GM04503 (cell line): ENCODE measurements around the gene SBK2.
"Not testable (repeated sequence)": the region's sequence is repeated elsewhere in the genome, so short reads cannot be mapped to it uniquely, and the experiment has no call there.

Source experiments
- DNase-seq: peaks from one replicate; pipeline ENCODE4 v3.0.0-alpha.2; 2012; ENCODE audit warnings: low read depth

SBK2 gene, protein sequence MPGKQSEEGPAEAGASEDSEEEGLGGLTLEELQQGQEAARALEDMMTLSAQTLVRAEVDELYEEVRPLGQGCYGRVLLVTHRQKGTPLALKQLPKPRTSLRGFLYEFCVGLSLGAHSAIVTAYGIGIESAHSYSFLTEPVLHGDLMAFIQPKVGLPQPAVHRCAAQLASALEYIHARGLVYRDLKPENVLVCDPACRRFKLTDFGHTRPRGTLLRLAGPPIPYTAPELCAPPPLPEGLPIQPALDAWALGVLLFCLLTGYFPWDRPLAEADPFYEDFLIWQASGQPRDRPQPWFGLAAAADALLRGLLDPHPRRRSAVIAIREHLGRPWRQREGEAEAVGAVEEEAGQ

DNA sequence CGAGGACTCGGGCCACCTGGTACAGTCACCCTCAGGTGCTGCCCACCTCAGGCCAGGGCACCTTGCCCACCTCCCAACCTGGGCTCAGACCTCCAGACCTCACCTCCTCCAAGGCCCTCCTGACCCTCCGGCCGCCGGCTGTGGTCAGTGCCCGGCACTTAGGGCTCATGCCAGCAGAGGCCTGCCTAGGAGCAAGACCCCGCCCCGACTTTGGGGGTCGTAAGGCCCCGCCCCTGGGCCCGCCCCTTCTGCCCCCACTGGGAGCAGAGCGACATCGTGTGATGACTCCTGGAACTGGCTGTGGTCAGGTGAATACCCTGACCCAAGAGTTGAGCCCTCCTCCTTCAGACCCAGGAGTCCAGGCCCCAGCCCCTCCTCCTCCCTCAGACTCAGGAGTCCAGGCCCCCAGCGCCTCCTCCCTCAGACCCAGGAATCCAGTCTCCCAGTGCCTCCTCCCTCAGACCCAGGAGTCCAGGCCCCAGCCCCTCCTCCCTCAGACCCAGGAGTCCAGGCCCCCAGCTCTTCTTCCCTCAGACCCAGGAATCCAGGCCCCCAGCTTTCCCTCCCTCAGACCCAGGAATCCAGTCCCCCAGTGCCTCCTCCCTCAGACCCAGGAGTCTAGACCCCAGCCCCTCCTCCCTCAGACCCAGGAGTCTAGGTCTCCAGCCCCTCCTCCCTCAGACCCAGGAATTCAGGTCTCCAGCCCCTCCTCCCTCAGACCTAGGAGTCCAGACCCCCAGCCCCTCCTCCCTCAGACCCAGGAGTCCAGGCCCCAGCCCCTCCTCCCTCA lies at the start of gene SBK2:
SBK2 (minus strand) TSS at position 183 of the 790 bp plus-strand sequence. CDS start 839 bp downstream, outside the sequence.
- DNase-seq: no peak

DNA sequence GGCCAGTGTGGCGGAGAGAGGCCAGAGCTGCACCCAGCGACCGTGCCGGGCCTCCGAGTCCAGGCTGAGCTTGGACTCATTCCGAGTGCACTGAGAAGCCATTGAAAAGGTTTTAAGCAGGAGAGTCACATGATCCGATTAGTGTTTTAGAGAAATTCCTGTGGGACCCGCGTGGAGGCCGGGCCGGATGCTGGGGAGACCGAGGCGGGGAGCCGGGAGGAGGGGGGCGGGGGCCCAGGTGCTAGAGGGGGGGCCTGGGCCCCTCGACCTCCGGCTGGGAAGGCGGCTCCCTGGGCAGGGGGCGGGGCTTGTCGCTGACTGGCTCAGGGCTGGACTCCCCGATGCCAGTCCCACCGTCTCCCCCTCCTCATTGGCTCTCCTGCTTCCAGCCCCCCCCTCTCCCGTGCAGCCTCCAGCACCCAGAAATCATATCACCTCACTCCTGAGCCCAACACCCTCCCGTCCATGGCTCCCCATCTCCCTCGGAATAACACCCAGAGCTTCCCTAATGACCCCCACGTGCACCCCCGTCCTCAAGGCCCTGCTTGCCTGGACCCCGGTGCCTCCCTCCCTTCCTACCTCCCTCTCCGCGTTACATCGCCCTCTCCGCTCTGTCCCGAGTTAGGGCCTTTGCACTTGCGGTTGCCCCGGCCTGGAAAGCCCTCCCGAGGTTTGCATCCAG lies 48.9 kb upstream of the SBK2 start:
- no peak for DNase-seq

DNA sequence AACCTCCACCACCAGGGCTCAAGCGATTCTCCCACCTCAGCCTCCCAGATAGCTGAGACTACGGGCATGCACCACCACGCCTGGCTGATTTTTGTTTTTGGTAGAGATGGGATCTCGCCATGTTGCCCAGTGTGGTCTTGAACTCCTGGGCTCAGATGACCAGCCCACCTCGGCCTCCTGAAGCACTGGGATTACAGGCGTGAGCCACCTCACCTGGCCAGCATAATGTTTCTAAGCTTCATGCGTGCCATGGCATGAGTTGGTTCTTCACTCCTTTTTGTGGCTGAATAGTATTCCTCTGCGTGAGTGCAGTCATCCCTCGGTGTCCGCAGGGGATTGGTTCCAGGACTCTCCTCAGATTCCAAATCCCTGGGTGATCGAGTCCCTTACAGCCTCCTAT lies 47.9 kb upstream of the SBK2 start:
- DNase-seq: no peak

DNA sequence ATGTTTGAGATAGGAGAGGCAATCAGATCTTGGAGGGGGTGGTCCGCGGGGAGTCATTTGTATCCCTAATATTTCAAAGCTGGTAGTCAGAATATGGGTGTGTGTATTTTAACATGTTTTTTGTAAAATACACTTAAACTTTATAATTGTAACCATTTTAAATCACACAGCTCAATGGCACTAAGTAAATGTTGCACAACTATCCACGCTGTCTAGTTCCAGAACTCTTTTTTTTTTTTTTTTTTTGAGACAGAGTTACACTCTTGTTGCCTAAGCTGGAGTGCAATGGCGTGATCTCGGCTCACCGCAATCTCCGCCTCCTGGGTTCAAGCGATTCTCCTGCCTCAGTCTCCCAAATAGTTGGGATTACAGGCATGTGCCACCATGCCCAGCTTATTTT lies 47.0 kb upstream of the SBK2 start:
- DNase-seq: not testable (repeated sequence)

DNA sequence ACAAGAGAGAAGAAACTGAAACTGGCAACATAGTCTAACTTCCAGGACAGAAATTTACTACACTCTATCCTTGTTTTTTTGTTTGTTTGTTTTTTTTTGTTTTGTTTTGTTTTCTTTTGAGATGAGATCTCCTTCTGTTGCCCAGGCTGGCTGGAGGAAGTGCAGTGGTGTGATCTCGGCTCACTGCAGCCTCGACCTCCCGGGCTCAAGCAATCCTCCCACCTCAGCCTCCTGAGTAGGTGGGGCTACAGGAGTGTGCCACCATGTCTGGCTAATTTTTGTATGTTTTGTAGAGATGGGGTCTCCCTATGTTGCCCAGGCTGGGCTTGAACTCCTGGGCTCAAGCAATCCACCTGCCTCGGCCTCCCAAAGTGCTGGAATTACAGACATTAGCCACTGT lies 45.4 kb upstream of the SBK2 start:
- not testable (repeated sequence) for DNase-seq

DNA sequence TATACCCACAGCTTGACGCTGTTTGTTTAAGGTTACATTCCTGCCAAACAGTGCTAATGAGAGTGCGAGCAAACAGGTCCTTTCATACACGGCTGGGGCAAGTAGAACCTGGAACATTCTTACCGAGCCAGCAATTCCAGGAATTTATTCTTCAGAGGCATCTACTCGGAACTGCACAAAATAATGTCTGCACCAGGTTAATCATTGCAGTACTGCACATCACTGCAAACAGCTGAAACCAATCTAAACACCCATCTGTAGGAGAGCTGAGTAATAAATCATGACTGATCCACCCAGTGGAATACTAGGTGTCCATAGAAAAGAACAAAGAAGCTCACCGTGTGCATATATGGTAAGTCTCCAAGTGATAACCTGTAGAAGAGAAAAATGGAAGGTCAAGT lies 44.9 kb upstream of the SBK2 start:
- no peak for DNase-seq

DNA sequence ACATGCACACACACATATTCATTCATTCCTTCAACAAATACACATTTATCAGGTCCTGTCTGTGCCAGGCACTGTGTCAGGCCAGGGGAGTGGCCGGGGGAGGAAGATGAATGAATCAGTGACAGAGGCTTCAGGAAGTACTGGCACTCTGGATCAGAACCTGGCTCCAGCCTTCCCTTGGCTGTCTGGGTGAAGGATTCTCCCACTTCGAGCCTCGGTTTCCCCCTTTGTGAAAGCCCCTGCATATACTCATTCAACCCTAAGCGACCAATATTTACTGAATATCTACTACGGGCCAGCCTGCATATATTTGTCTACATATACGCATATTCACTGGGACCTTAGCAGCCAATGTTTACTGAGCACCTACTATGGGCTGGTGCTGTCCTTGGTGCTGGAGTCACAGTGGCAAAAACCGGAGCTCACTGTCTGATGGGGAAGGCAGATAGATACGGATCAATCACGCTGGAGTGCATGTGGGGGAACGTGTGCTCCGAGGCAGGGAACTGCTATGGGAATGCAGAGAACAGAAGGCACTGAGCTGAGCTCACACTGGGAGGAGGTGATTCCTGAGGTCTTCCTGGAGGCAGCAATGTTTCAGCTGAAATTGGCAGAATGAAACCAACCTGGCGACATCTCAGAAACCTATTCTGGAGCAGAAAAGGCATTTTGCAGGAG lies 44.4 kb upstream of the SBK2 start:
- DNase-seq: no peak

DNA sequence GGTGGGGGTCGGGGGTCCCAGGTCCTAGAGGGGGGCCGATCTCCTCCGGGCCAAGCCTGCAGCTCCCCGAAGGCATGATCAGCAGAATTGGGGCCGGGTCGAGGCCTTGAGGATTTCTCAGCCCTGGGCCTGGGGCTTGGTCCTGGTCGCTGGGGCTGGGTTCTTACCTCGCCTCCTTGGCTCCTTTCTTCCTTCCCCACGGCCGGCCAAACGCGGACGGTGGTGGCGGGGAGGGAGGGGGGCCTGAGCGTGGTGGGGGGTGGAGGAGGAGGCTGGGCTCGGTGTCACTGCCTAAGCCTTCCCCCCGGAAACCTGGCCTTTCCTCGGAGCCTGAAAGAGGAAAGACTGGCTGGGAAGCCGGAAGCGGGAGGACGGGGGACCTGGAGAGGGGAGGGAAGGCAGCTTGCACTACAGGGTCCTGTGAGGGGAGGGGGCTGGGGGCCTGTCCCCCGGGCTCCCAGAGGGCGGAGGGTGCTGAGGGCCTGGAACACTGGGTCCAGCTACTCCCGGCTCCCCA lies 43.8 kb upstream of the SBK2 start, which contains the start of gene ZNF579:
ZNF579 (minus strand) TSS at position 221 of the 517 bp plus-strand sequence. CDS start 1,209 bp downstream, outside the sequence.
- no peak for DNase-seq

DNA sequence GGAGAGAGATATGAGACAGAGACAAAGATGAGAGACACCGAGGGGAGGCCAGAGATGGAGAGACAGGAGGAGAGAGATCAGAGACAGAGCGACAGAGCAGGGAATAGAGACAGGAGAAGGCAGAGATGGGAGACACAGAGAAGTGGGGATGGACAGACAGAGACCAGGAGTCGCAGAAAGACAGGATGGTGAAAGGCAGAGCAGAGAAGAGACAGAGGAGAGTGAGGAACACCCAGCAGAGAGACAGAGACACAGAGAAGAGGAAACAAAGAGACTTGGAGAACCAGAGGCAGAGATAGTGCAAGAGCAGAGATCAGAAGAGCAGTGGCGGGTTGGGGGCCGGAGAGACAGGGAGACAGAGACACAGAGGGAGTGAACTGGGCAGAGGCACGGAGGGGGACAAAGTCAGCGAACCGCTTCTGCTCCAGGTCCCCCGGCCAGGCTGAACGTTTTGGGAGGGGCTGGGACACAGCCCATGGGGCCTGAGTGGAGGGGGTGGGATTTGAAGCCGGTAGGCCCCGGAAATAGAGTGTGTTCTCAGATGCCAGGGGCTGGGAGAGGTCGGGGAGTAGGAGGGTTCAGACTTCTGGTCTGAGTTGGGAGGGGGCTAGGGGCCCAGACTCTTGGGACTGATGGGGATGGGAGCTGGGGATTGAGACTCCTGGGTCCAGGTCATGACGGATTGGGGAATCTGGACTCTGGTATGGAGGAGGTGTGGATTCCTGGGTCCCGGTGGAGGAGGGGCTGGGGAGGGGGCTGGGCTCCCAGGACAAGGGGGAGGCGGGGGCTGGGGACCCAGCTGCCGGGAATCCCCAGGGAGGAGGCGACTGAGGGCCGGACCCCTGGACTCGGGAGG lies 43.1 kb upstream of the SBK2 start:
- no peak for DNase-seq

DNA sequence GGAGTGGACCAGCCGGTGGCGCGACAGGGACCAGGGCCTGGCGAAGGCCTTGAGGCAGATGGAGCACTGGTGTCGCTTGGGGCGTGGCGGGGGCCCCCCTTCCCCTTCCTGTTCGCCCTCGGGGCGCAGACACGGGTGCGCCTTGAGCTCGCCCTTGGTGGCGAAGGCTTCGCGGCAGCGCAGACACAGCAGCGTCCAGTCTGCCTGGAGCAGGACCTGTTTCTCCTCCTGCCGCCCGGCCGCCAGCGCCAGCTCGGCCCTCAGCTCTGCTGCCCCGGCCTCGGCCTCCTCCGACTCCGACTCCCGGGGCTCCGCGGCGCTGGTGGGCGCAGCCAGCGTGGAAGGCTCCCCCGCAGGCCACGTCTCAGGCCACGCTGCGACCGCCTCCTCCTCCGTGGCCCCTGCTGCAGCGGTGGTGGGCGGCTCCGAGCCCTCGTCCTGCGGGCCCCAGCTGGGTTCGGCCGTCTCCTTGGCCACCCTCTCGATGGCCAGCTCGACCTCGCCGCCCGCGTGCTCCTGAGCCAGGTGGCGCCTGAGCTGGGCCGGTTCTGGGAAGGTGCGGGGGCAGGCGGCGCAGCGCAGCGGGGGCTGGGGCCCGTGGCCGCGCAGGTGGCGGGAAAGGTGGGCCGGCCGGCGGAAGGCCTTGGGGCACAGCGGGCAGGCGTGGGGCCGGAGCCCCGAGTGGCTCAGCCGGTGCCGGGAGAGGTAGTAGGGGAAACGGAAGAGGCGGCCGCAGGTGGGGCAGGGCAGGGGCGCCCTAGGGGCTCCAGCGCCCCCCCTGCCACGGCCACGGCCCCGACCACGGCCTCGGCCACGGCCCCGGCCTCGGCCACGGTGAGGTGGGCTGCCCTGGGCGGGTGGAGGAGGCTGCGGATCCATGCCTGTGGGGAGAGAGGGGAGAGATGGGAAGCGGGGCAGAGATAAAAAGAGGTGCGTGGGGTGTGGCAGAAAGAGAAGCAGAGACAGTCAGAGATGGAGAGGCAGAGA lies 42.1 kb upstream of the SBK2 start:
- DNase-seq: no peak

DNA sequence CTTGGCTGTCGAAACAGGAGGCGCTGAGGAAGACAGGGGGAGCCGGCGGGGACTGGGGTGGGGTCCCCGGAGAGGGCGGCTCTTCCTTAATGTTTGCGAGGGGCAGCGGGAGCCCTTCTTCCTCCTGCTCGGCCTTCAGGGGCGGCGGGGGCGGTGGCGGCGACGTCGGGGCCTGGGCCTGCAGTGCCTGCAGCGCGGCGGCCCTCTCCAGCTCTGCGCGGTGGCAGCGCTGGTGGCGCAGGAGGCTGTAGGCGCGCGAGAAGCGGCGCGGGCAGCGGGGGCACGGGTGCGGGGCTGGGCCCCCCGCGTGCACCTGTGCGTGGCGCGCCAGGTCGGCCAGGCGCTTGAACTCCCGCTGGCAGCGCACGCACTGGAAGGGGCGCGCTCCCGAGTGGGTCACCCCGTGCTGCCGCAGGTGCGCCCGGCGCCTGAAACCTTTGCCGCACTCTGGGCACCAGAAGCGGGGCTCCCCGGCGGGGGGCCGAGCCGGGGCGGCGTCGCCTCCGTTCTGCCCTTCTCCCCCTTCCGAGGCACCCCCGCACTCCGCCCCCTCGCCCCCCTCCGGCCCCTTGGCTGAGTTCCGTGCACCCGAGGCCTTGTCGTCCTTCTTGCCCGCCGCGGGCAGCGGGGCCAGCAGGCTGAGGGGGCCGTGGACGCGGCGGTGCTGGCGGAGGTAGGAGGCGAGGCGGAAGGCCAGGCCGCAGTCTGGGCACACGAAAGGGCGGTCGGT lies 41.3 kb upstream of the SBK2 start:
- DNase-seq: no peak

DNA sequence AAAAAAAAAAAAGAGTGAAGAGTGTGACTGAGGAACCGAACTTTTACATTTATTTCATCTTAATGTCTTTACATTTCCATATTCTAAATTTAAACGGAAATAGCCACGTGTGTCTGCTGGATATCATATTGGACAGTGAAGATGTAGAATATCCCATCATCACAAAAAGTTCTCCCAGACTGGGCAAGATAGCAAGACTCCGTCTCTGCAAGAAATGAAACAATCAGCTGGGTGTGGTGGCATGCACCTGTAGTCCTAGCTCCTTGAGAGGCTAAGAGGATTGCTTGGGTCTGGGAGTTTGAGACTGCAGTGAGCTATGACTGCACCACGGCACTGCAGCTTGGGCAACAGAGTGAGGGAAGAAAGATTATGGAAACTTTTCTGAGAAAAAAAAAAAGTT lies 39.8 kb upstream of the SBK2 start:
- DNase-seq: no peak

DNA sequence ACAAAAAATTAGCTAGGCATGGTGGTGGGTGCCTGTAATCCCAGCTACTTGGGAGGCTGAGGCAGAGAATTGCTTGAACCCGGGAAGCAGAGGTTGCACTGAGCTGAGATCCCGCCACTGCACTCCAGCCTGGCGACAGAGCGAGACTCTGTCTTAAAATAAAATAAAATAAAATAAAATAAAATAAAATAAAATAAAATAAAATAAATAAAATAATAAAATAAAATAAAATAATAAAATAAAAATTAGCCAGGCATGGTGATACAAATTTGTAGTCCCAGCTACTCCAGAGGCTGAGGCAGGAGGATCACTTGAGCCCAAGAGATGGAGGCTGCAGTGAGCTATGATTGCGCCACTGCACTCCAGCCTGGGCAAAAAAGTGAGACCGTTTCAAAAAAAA lies 37.0 kb upstream of the SBK2 start:
- not testable (repeated sequence) for DNase-seq

DNA sequence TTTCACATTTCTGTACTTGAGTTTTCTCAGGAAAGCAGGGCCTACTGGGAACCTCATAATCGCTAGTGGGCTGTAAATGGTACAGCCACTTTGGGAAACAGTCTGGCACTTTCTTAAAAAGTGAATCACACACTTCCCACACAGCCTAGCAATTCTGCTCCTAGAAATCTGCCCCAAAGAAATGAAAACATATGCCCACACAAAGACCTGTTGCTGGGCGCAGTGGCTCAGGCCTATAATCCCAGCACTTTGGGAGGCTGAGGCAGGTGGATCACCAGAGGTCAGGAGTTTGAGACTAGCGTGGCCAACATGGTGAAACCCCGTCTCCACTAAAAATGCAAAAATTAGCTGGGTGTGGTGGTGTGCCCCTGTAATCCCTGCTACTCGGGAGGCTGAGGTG lies 32.5 kb upstream of the SBK2 start:
- not testable (repeated sequence) for DNase-seq

DNA sequence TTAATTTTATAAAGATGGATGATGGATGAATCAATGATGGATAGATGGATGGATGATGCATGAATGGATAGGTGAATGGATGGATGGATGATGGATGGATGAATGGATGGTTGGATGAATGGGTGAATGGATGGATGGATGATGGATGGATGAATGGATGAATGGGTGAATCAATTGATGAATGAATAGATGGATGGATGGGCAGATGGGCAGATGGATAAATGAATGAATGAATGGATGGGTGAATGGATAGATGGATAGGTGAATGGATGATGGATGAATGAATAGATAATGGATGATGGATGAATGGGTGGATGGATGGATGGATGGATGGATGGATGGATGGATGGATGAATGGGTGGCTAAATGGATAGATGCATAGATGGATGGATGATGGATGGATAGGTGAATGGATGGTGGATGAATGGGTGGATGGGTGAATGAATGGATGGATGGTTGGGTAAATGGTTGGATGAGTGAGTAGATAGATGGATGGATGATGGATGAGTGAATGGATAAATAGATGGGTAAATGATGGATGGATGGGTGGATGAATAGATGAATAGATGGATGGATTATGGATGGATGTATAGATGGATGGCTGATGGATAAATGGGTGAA lies 30.9 kb upstream of the SBK2 start:
- DNase-seq: no peak

DNA sequence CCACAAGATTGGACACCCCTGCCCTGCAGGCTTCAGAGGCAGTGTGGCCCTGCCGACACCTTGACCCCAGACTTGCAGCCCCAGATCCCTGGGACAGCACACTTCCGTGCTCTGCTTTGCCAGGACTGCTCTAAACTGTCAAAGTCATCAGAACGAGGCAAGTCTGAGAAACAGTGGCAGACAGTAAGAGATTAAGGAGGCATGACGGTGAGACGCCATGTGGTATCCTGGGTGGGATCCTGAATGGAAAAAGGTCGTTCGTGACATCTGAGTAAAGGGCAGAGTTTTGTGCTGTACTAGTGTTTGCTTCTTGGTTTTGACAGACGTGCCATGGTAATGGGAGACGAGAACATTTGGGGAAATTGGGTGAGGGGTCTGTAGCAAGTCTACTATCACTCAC lies 29.9 kb upstream of the SBK2 start:
- no peak for DNase-seq

DNA sequence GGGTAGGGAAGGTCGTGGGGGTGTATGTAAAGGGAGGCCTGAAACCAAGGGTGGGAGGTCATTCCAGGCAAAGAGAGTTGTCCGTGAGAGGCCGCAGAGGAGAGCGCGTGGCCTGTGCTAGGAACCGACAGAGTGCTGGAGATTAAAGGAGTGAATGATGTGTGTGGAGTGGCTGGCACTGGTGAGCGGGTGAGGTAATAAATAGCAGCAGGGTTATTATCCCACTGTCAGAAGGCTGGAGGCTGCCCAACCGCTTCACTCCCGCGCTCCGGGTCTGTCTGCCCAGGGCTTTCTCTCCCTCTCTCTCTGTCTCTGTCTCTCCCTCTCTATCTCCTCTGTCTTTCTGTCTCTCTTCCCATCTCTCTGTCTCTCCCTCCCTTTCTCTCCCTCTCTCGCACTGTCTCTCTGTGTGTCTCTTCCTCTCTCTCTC lies 26.3 kb upstream of the SBK2 start:
- no peak for DNase-seq

DNA sequence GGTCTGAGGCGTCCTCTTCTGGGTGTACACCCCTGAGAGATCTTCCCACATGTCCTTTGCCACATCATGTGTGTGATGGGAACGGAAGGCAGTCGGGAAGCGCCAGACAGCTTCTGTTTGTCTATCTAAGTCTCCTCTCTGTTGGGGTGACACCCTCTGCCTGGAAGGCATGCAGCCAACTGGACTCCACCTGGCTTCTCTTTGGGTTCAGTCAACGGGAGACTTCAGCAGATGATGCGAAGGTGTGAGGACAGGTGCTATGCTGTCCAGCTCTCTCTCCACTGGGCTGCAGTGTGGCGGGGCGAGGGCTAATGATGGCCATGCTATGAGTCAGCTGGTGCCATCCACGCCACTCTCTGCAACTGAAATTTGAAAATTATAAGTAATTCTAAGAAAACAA lies 22.8 kb upstream of the SBK2 start:
- no peak for DNase-seq

DNA sequence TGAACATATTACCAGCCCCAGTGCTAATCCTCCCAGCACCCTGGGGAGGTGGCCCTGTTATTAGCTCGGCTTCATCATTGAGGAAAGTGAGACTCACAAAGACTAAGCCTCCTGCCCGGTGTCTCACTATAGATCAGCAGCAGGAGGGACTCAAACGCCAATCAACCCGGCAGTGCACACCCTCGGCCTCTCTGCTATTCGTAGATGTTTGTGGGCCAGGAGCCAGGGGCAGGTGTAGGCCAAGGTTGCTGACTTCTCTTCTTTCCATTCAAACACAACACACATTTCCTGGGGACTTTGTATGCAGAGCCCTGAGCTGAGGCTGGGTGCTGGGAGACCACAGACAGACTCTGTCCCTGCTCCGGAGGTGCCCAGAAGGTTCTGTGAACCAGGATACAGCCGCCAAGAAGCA lies 17.8 kb upstream of the SBK2 start:
- no peak for DNase-seq
